Panc1 (cell line): Measurements from ENCODE around the gene PLEKHH2. TPM values are rescaled to one million over a fixed set of nuclear protein-coding genes. Genes with fewer than 3 reads are reported as not detected.

Experiments
- ATAC-seq: fragments of 200-7000 bp; cut with Tn5 transposase; 2 replicates; pipeline ENCODE4 v1.9.1; 2020; ENCODE audit warnings: mild to moderate bottlenecking, moderate library complexity
- BruUV-seq: library from RNA; stranded (reverse); fragments of 400-500 nt; replicated peaks from 2 replicates; lab custom pipeline; 2021; lab: Mats Ljungman, UMichigan
- CTCF ChIA-PET: fragments of 300-600 bp; sonication (Branson Sonifier 250); formaldehyde crosslinking; loops from one replicate; lab custom pipeline; 2022; ENCODE audit warnings: antibody characterized with exemption; lab: Charles Lee
- POLR2A ChIA-PET: fragments of 300-600 bp; sonication (Branson Sonifier 250); formaldehyde crosslinking; loops from one replicate; lab custom pipeline; 2022; ENCODE audit warnings: antibody characterized with exemption; lab: Charles Lee
- DNase-seq: peaks from one replicate; pipeline ENCODE4 v3.0.0-alpha.2; 2010; ENCODE audit warnings: low read depth, low spot score
- H3K27ac ChIP-seq: 2 replicates; pipeline ENCODE4 v1.5.1; 2011; ENCODE audit warnings: mild to moderate bottlenecking, low read length, inconsistent platforms
- H3K27me3 ChIP-seq: fragments of 200-500 bp; sonication (Bioruptor generic); 2 replicates; pipeline ENCODE4 v1.6.0; 2014; ENCODE audit warnings: low read length, inconsistent platforms; ENCODE audit not compliant: control insufficient read depth, insufficient read depth
- H3K36me3 ChIP-seq: fragments of 200-500 bp; sonication (Bioruptor generic); 2 replicates; pipeline ENCODE4 v1.5.1; 2014; ENCODE audit warnings: inconsistent platforms, mild to moderate bottlenecking, low read length, moderate library complexity; ENCODE audit not compliant: control insufficient read depth, insufficient read depth
- H3K4me1 ChIP-seq: 2 replicates; pipeline ENCODE4 v1.5.1; 2011; ENCODE audit warnings: inconsistent platforms, mild to moderate bottlenecking, low read length, moderate library complexity; ENCODE audit not compliant: control insufficient read depth, insufficient read depth
- H3K4me3 ChIP-seq, 2 experiments: 2 replicates each; pipeline ENCODE4 v1.5.1; 2011 to 2012; ENCODE audit warnings: low read depth in 2 of 2, low read length in 2 of 2, mild to moderate bottlenecking in 2 of 2, inconsistent platforms in 1 of 2, moderate library complexity in 1 of 2
- H3K9me3 ChIP-seq: fragments of 200-500 bp; sonication (Bioruptor generic); 2 replicates; pipeline ENCODE4 v1.5.1; 2014; ENCODE audit warnings: low read depth, mild to moderate bottlenecking, inconsistent platforms, low read length, moderate library complexity; ENCODE audit not compliant: control insufficient read depth, insufficient read depth
- CTCF ChIP-seq: fragments of 450-650 bp; IDR thresholded peaks from 2 replicates; pipeline ENCODE4 v1.5.1; 2017; ENCODE audit warnings: mild to moderate bottlenecking
- POLR2AphosphoS5 ChIP-seq: IDR thresholded peaks from 2 replicates; pipeline ENCODE4 v1.6.1; 2012; ENCODE audit warnings: mild to moderate bottlenecking, low read depth, low read length, moderate library complexity
- SIN3A ChIP-seq: IDR thresholded peaks from 2 replicates; pipeline ENCODE4 v1.6.1; 2012; ENCODE audit warnings: low read depth, mild to moderate bottlenecking, low read length, moderate library complexity, borderline replicate concordance; ENCODE audit not compliant: insufficient read depth
- TCF7L2 ChIP-seq: IDR thresholded peaks from 2 replicates; pipeline ENCODE4 v1.6.1; 2011; ENCODE audit warnings: mild to moderate bottlenecking, low read depth, low read length, inconsistent platforms
- in situ Hi-C: cut with HindIII; loops from 2 replicates; pipeline ENCODE4 v1.10.0; 2016; ENCODE audit warnings: low sequenced_read_pairs, low pct_unique_long_range_greater_than_20kb
- intact Hi-C: fragments of 100-400 bp; cut with micrococcal nuclease; formaldehyde crosslinking; loops from one replicate; pipeline ENCODE4 v1.10.0; 2022; ENCODE audit not compliant: unreplicated experiment
- total RNA-seq: library from RNA; stranded (reverse); gene quantifications from one replicate; pipeline ENCODE4 v1.2.1, GENCODE V29; 2021; ENCODE audit not compliant: unreplicated experiment
- TF ChIP-seq, protein P1 (sequence below), 2 experiments: IDR thresholded peaks; 2 replicates each; pipeline ENCODE4 v1.6.1; 2011 to 2012; ENCODE audit warnings: low read depth in 2 of 2, control low read depth in 1 of 2, low read length in 1 of 2, mild to moderate bottlenecking in 1 of 2, moderate library complexity in 1 of 2; ENCODE audit not compliant: insufficient read depth in 1 of 2

Gene PLEKHH2
- total RNA-seq, 1 experiment from 2014 or later, result 15.0 TPM

DNA sequence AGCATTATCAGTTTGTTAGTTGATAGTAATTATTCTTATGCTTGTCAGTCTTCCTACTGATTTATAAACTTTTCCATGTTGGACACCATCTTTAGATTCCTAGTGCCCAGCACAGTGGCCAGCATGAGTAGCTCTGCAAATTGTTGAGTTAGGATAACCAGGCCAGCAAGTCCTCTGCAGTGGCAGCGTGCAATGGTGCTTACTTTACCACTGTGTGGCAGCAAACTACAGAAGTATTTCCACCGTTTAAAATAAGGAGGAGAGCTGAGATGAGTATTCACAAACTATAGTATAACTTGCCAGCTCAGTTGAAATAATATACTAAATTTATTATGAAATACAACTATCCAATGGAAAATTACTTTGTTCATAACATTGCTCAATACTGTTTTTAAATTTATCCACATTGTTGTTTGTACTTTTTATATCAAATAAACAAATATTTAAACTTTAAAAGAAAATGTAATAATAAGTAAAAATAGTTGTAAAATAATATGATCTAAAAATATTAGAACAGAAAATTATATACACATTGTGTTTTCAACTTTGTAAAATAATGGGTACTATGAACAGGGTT, 31.9 kb upstream of the PLEKHH2 start:
- DNase-seq (peak; percentile 42), ATAC-seq (peak; percentile 92)
- CTCF ChIA-PET, result interaction anchor here (0.6 to 1.2 kb wide), 5 partner anchors 9 to 339 kb away, joined by 3 to 8 read pairs (median 6); partner anchors contain the start of gene THADA
- Histone ChIP-seq H3K27me3 (no peaks in the 10 kb centered on the region), H3K9me3 (no peaks in the 10 kb centered on the region), H3K36me3 (no peaks in the 10 kb centered on the region), H3K27ac (no peak overlapping the region), H3K4me1 (no peaks in the 10 kb centered on the region), H3K4me3 (no peak overlapping the region)
- in situ Hi-C loops, result no loop called here
- POLR2A ChIA-PET, result no interaction called here
- BruUV-seq, result no TSS peak
- intact Hi-C loops, result loop anchor here (5.0 kb wide), 1 partner anchor 272 kb away; no protein-coding TSS in a partner anchor
- TF ChIP-seq CTCF, result peak; percentile 84
- TF ChIP-seq, protein P1, sequence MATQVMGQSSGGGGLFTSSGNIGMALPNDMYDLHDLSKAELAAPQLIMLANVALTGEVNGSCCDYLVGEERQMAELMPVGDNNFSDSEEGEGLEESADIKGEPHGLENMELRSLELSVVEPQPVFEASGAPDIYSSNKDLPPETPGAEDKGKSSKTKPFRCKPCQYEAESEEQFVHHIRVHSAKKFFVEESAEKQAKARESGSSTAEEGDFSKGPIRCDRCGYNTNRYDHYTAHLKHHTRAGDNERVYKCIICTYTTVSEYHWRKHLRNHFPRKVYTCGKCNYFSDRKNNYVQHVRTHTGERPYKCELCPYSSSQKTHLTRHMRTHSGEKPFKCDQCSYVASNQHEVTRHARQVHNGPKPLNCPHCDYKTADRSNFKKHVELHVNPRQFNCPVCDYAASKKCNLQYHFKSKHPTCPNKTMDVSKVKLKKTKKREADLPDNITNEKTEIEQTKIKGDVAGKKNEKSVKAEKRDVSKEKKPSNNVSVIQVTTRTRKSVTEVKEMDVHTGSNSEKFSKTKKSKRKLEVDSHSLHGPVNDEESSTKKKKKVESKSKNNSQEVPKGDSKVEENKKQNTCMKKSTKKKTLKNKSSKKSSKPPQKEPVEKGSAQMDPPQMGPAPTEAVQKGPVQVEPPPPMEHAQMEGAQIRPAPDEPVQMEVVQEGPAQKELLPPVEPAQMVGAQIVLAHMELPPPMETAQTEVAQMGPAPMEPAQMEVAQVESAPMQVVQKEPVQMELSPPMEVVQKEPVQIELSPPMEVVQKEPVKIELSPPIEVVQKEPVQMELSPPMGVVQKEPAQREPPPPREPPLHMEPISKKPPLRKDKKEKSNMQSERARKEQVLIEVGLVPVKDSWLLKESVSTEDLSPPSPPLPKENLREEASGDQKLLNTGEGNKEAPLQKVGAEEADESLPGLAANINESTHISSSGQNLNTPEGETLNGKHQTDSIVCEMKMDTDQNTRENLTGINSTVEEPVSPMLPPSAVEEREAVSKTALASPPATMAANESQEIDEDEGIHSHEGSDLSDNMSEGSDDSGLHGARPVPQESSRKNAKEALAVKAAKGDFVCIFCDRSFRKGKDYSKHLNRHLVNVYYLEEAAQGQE (IDR thresholded peaks at IDR 0.05; ENCODE audit: insufficient read depth in 1 of 2, low read depth in 2 of 2, low read length in 1 of 2), result no peak

DNA sequence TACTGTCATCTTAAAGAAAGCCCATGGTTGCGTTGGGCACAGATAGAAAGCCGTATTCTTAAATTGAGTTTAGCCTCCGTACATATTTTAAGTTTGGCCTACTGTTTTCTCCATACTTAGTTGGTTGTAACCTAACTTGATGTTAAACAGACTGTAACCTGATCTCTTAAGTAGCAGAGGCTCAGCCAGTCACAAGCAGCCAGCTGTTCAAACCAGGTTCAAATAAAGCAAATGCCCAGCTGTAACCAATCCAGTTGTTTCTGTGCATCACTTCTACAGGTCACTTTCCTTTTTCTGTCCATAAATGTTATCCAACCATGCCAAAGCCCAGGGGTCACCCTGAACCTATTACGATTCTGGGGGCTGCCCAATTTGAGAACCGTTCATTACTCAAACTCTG, 31.2 kb upstream of the PLEKHH2 start:
- Histone ChIP-seq H3K27ac (no peak overlapping the region), H3K27me3 (no peaks in the 10 kb centered on the region), H3K9me3 (no peaks in the 10 kb centered on the region), H3K4me1 (no peaks in the 10 kb centered on the region), H3K4me3 (no peak overlapping the region), H3K36me3 (no peaks in the 10 kb centered on the region)
- in situ Hi-C loops, result no loop called here
- ATAC-seq (no peak), DNase-seq (no peak)
- BruUV-seq, result no TSS peak
- TF ChIP-seq TCF7L2, result no peak
- TF ChIP-seq, protein P1 (IDR thresholded peaks at IDR 0.05; ENCODE audit: insufficient read depth in 1 of 2, low read depth in 2 of 2, low read length in 1 of 2), result no peak
- TF ChIP-seq CTCF, result no peak
- TF ChIP-seq SIN3A, result no peak
- TF ChIP-seq POLR2AphosphoS5, result no peak
- POLR2A ChIA-PET, result no interaction called here
- CTCF ChIA-PET, result interaction anchor here (1.2 kb wide), 1 partner anchor 10 kb away, joined by 6 read pairs; the partner anchor contains the start of gene THADA
- intact Hi-C loops, result loop anchor here (5.0 kb wide), 1 partner anchor 271 kb away; no protein-coding TSS in a partner anchor
